Skin epidermis (tissue), 12 donors: Measurements from ENCODE around the gene GRK4.
"Not testable (repeated sequence)": the region's sequence is repeated elsewhere in the genome, so short reads cannot be mapped to it uniquely, and the experiment has no call there.

ENCODE experiments used
- H3K27ac ChIP-seq, 21 experiments: fragments of 200-600 bp; sonication (generic) in 11 of 21; one replicate each; pipeline ENCODE4 v1.5.0; 2020; ENCODE audit warnings: mild to moderate bottlenecking in 3 of 21, inconsistent platforms in 2 of 21, moderate library complexity in 2 of 21
- H3K4me3 ChIP-seq, 7 experiments: fragments of 200-600 bp; sonication (generic) in 2 of 7; one replicate each; pipeline ENCODE4 v1.5.0; 2020; ENCODE audit warnings: inconsistent platforms in 2 of 7, mild to moderate bottlenecking in 2 of 7, moderate library complexity in 1 of 7

The GRK4 gene

DNA sequence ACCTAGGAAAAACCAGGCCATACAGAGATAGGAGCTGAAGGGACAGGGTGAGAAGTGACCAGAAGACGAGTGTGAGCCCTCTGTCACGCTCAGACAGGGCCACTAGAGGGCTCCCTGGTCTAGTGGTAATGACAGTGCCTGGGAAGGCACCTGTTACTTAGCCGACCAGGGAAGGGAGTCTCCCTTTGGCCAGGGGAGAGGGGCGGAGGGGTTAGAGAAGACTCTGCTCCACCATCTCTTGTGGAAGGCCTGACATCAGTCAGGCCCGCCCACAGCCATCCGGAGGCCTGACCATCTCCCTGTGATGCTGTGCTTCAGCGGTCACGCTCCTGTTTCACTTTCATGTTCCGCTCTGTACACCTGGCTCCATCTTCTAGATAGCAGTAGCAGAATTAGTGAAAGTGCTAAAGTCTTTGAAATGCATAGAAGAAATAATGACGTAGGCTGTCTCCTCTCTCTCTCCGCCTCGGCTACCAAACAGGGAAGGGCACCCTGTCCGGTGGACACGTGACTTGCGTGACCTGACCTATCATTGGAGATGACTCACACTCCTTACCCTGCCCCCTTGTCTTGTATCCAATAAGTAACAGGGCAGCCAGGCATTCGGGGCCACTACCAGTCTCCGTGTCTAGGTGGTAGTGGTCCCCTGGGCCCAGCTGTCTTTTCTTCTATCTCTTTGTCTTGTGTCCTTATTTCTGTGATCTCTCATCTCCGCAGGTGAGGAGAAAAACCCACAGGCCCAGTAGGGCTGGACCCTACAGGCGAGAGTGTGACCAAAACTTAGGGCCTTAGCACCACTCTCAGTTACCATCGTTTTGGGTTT, 84.3 kb downstream of the GRK4 start:
- Histone ChIP-seq H3K4me3 (peak overlapping the region in 2 of 7 experiments; percentile 31), H3K27ac (peak overlapping the region in 3 of 21 experiments; percentile 42 to 62 (median 51))

DNA sequence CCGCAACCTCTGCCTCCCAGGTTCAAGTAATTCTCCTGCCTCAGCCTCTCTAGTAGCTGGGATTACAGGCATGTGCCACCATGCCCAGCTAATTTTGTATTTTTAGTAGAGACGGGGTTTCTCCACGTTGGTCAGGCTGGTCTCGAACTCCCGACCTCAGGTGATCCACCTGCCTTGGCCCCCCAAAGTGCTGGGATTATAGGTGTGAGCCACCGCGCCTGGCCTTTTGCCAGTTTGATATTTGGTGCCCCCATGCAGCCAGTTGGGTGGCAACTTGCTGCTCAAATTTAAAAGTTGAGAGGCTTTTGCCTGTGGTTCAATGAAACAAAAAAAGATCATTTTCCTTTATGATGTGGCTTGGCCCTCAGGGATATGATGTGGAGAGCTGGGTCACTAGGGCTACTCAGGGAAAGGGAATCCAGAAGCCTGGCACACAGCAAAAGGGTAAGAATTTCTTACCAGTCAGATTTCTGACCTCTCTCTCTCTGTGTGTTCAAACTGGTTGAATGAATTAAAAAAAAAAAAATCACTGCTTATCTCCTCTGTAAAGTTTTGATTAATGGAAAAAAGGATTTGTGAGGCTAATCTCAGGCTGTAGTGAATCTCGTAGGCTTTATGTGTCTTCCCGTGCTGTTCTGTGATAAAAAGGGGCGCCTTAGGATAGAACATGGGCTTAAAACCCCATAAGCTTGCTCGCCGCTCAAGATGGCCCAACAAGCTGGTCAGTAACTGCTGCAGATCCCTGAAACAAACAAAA, 87.9 kb downstream of the GRK4 start:
- not testable (repeated sequence) for H3K27ac ChIP-seq, H3K4me3 ChIP-seq

DNA sequence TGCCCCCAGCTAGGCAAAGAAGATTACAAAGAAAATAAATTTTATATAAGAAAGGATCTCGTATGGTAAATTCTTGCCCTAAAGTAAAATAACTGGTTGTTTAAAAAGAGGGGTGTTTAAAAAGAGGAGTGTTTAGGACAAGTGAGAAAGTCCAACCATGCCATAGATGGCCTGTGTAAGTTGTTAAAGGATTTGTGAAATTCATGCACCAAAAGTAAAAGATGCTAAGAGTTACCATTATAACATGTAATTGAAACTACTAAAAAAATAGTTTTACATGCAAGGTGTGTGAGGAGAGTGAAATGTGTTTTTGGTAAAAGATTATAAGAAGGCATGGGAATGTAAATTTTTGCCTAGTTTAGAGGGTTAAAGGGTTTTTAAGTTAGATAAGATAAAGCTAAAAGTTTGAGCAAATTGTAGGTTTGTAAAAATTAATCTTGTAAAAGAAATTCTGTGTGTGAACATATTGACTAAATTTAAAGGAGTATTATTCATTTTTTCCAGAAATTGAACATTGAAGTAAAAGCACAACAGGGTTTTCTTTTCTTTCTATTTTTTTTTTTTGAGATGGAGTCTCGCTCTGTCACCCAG, 90.9 kb downstream of the GRK4 start:
- no peak overlapping the region for H3K4me3 ChIP-seq
- H3K27ac ChIP-seq = no peak overlapping the region

DNA sequence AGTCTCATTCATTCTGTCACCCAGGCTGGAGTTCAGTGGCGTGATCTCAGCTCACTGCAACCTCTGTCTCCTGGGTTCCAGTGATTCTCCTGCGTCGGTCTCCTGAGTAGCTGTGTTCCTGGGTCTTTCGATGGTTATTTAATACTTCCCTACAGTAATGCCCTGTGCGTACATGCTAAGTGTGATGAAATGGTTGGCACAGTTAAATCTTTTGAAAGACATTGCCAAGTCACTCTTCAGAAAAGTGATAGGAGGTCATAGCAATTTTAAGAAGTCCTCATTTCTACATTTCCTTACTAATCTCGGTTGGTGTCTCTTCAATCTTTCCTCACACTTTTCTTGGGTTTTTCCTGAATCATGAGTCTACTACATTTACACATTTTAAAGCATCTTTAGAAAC, 96.6 kb downstream of the GRK4 start:
- no peak overlapping the region for H3K27ac ChIP-seq
- H3K4me3 ChIP-seq = no peak overlapping the region

DNA sequence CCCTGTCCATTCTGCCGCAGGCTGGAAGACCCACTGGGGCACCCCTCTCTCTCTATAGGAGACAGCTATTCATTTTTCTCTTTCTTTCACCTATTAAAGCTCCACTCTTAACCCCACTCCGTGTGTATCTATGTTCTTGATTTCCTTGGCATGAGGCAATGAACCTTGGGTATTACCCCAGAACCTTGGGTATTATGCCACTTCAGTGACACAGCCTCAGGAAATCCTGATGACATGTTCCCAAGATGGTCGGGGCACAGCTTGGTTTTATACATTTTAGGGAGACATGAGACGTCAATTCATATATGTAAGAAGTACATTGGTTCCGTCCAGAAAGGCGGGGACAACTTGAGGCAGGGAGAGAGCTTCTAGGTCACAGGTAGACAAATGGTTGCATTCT, 97.6 kb downstream of the GRK4 start:
- Histone ChIP-seq H3K27ac (no peak overlapping the region), H3K4me3 (no peak overlapping the region)

DNA sequence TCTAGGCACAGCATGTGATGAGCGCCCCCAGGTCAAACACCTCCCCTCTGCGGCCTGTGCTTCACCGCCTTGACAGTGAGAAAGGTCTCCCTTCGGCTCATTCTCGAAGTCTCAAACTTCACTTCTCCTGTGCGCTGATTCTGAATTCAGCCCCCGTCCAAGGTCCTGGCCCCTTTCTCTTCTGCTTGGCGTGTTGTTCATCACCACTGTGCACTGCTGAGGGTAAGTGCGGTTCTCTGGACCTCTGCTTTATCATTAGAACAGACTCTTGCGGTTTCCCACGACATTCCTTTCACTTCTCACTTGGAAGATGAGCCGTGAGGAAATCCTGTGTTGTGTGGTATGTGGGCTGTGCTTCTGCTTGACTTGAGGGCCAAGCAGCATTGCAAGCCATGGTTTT, 99.1 kb downstream of the GRK4 start:
- Histone ChIP-seq H3K4me3 (no peak overlapping the region), H3K27ac (no peak overlapping the region)

DNA sequence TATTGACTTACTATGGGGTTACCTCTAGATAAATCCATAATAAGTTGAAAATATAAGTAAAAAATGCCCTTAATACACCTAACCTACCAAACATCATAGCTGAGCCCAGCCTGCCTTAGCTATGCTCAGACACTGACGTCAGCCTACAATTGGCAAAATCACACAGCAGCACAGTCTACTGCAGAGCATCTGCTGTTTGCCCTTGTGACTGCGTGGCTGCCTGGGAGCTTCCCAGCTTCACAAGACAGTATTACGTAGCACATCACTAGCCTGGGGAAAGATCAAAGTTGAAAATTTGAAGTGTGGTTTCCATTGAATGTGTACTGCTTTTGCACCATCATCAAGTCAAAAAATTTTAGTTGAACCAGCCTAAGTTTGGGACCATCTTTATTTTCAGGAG, 102.2 kb downstream of the GRK4 start:
- no peak overlapping the region for H3K27ac ChIP-seq
- no peak overlapping the region for H3K4me3 ChIP-seq

DNA sequence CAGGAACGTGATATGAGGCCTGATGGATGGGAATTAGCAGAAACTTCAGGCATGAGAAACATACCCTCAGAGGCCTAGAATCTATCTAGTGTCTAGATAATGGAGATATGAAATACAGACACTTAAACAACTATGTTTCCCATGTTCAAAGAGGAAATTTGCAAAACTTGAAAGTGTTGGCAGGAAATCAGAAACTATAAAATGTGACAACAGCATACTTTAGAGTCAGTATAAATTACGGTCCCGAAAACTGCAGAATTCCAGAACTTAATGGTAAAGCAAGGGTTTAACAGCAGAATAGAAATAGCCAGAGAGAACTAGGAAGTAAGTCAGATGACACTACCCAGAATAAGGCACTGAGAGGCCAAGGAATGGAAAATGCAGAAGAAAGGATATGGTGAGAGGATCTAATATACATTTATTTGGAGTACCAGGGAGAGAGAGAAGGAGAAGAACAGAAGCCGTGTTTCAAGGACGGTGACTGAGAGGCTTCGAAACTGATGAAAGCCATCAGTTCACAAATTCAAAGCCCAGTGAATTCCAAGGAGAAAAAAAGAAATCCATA, 103.5 kb downstream of the GRK4 start:
- no peak overlapping the region for H3K4me3 ChIP-seq
- H3K27ac ChIP-seq = no peak overlapping the region

DNA sequence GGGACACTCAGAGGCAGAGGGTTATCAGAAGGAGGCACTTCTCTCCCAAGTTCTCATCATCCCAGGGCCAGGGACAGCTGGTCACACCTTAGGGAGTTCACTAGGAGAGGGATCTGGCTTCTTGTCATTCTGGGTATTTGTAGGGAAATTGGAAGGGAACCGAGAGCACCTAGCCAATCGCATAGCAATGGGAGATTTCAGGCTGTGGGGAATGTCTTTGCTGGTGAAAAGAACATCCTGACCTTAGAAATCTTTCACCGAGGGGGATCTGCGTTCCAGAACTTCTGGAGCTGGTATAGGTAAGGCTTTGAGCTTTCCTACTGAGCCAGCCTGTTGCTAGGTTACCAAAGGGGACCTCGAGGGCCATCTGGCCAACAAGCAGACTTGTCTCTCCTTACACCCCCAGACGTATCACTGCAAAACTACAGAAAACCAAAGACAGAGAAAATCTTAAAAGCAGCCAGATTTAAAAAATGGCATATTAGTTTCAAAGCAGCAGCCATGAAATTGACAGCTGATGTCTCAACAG, 104.2 kb downstream of the GRK4 start:
- Histone ChIP-seq H3K4me3 (no peak overlapping the region), H3K27ac (no peak overlapping the region)

DNA sequence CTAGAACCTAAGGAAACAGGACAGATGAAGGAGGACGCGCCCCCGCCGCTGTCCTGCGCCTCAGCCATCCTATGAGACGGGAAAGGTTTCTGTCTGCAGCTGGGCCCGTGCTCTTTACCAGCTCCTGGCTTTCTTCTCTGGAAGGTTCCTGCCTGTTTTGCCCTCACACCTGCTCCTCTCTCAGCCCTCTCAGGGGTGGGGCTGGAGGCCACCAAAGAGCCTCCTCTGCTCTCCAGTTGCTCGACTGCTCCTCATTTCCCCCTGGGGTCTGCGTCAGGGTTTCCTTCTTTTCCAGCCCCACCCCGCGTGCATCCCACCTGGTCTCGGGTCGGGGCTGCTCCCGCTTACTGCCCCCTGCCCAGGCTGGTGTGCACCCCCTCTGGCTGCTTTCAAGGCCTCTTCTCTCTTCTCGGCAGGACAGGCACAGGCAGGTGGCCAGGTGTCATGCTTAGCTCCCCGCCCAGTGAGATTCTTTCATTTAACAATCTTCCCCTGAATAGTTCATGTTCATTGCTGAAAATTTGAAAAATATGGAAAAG, 106.4 kb downstream of the GRK4 start:
- H3K4me3 ChIP-seq = no peak overlapping the region
- H3K27ac ChIP-seq = no peak overlapping the region

DNA sequence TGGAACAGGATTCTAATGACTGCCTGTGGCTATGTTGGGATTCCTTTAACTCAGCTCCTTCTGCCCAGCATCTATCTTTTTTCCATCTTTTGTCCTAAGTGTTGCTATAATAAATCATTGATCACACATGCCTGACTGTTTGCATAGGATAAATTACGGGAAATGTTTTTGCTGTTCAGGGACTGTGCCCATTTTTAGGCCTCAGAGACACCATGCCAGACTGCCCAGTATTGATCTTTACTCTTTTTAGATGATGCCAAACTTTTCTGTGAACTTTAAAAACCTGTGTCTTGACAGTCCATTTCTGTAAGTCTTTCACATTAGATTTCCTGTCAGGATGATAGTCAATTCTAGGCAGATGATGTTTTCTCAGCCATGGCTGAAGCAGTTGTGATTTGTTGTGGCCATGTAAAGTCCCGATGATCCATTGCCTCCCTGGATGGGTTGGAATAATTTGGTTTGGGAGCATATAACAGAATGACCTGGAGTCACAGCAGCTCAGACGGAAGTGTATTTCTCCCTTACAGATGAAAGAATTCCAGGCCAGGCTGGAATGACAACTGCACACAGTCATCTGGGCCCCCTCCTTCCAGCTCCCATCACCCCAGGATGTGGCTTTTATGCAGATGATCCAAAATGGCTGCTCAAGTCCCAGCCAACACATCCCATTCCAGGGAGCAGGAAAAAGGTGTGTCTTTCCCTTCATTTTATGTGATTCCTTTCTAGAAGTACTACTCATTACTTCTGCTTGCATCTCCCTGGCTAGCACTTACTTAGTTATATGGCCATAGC, 107.5 kb downstream of the GRK4 start:
- Histone ChIP-seq H3K27ac (peak overlapping the region in 1 of 21 experiments; percentile 13), H3K4me3 (no peak overlapping the region)

DNA sequence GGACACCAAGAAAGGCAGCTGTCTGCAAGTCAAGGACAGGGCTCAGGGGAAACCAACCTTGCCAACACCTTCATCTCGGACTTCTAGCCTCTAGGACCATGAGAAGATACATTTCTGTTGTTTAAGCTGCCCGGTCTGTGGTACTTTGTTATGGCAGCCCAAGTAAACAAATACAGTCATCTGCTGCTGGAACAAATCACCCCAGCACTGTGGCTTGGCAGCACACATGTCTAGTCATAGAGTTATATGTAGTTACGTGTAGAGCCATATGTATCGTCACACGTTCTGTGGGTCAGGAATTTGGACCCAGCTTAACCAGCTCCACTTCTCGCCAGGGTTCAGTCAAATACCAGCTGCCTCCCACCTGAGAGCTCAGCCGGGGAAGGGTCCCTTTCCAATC, 108.4 kb downstream of the GRK4 start:
- Histone ChIP-seq H3K4me3 (no peak overlapping the region), H3K27ac (peak overlapping the region in 1 of 21 experiments; percentile 13)

DNA sequence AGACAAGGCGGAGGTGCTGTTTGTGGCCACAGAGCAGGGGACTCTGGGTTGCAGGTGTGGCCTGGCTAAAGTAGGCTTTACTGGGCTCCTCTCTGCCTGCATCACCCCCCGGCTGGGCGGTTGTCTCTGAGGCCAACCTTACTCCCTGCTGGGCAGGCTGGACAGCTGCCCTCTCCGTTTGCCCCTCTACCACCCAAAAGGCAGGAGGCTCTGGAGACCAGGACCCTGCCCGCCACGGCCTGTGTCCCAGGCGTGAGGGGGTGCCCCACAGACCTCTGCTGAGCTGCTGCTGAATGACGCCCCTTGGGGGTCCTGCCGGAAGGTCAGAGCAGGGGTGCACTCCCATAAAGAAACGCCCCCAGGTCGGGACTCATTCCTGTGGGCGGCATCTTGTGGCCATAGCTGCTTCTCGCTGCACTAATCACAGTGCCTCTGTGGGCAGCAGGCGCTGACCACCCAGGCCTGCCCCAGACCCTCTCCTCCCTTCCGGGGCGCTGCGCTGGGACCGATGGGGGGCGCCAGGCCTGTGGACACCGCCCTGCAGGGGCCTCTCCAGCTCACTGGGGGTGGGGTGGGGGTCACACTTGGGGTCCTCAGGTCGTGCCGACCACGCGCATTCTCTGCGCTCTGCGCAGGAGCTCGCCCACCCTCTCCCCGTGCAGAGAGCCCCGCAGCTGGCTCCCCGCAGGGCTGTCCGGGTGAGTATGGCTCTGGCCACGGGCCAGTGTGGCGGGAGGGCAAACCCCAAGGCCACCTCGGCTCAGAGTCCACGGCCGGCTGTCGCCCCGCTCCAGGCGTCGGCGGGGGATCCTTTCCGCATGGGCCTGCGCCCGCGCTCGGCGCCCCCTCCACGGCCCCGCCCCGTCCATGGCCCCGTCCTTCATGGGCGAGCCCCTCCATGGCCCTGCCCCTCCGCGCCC, 110.0 kb downstream of the GRK4 start:
- H3K4me3 ChIP-seq = peak overlapping the region; percentile 68 to 95 (median 72)
- H3K27ac ChIP-seq = peak overlapping the region; percentile 3 to 94 (median 69)

DNA sequence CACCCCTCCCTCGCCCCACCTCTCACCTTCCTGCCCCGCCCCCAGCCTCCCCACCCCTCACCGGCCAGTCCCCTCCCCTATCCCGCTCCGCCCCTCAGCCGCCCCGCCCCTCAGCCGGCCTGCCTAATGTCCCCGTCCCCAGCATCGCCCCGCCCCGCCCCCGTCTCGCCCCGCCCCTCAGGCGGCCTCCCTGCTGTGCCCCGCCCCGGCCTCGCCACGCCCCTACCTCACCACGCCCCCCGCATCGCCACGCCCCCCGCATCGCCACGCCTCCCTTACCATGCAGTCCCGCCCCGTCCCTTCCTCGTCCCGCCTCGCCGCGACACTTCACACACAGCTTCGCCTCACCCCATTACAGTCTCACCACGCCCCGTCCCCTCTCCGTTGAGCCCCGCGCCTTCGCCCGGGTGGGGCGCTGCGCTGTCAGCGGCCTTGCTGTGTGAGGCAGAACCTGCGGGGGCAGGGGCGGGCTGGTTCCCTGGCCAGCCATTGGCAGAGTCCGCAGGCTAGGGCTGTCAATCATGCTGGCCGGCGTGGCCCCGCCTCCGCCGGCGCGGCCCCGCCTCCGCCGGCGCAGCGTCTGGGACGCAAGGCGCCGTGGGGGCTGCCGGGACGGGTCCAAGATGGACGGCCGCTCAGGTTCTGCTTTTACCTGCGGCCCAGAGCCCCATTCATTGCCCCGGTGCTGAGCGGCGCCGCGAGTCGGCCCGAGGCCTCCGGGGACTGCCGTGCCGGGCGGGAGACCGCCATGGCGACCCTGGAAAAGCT, 110.9 kb downstream of the GRK4 start, which contains the start of the genes HTT and HTT-AS:
HTT (plus strand) TSS at position 604 of the 768 bp plus-strand sequence; CDS start at position 749, 145 bp downstream.
HTT-AS (minus strand) TSS at position 461 of the 768 bp plus-strand sequence.
- Histone ChIP-seq H3K4me3 (peak within 1 kb of the TSS; percentile 69 to 95 (median 79)), H3K27ac (peak within 1 kb of the TSS; percentile 49 to 94 (median 88))

DNA sequence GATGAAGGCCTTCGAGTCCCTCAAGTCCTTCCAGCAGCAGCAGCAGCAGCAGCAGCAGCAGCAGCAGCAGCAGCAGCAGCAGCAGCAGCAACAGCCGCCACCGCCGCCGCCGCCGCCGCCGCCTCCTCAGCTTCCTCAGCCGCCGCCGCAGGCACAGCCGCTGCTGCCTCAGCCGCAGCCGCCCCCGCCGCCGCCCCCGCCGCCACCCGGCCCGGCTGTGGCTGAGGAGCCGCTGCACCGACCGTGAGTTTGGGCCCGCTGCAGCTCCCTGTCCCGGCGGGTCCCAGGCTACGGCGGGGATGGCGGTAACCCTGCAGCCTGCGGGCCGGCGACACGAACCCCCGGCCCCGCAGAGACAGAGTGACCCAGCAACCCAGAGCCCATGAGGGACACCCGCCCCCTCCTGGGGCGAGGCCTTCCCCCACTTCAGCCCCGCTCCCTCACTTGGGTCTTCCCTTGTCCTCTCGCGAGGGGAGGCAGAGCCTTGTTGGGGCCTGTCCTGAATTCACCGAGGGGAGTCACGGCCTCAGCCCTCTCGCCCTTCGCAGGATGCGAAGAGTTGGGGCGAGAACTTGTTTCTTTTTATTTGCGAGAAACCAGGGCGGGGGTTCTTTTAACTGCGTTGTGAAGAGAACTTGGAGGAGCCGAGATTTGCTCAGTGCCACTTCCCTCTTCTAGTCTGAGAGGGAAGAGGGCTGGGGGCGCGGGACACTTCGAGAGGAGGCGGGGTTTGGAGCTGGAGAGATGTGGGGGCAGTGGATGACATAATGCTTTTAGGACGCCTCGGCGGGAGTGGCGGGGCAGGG, 111.7 kb downstream of the GRK4 start:
- Histone ChIP-seq H3K4me3 (peak overlapping the region; percentile 69 to 95 (median 79)), H3K27ac (peak overlapping the region; percentile 46 to 94 (median 88))

DNA sequence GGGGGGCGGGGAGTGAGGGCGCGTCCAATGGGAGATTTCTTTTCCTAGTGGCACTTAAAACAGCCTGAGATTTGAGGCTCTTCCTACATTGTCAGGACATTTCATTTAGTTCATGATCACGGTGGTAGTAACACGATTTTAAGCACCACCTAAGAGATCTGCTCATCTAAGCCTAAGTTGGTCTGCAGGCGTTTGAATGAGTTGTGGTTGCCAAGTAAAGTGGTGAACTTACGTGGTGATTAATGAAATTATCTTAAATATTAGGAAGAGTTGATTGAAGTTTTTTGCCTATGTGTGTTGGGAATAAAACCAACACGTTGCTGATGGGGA, 112.2 kb downstream of the GRK4 start:
- Histone ChIP-seq H3K4me3 (peak overlapping the region; percentile 69 to 95 (median 79)), H3K27ac (peak overlapping the region in 19 of 21 experiments; percentile 46 to 94 (median 88))
